Measurements from ENCODE around the gene SARS1.

The SARS1 gene

DNA sequence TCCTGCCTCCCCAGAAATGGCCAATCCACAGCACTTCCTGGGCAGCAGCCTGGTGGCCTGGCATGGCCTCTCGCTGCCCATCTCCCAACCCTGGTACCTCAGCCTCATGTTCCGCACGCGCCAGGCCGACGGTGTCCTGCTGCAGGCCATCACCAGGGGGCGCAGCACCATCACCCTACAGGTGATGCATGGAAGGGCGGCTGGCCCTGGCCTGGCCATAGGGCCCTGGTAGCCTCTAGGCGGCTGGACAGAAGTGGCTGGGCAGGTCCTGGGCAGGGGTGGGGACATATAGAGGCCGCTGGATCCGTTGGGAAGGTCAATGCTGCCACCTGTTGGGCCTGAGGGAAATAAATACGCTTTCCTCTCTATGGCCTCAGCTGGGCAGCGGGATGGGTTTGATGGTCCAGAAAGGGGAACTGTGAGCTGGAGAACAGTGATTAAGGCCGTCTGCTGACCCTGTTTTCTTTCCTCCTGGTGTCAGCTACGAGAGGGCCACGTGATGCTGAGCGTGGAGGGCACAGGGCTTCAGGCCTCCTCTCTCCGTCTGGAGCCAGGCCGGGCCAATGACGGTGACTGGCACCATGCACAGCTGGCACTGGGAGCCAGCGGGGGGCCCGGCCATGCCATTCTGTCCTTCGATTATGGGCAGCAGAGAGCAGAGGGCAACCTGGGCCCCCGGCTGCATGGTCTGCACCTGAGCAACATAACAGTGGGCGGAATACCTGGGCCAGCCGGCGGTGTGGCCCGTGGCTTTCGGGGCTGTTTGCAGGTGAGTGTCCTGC, 50.1 kb downstream of the SARS1 start:
- DNase-seq = peak; percentile 87 to 88

GRCh38 chr1:109264379-109264755, 50.6 kb downstream of the SARS1 start:
- no peak for DNase-seq

- no peak for DNase-seq
These were observed 51.3 kb downstream of the SARS1 start for GRCh38 chr1:109265016-109265415.

DNA sequence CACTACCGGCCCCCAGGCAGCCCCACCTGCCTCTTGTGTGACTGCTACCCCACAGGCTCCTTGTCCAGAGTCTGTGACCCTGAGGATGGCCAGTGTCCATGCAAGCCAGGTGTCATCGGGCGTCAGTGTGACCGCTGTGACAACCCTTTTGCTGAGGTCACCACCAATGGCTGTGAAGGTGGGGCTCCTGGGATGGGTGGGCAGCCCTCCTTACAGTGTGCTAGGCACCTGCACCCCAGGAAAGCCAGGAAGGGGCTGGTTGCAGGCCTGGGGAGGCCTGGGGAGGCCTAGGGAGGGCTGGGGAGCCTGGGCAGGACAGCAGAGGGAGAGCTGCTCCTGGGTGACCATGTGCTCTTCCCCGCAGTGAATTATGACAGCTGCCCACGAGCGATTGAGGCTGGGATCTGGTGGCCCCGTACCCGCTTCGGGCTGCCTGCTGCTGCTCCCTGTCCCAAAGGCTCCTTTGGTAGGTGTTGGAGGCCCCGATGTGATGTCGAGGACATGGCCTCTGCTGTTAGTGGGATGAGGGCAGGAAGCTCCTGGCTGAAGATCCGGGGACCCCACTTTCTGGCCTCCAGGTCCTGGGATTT, 52.1 kb downstream of the SARS1 start:
- no peak for DNase-seq

DNA sequence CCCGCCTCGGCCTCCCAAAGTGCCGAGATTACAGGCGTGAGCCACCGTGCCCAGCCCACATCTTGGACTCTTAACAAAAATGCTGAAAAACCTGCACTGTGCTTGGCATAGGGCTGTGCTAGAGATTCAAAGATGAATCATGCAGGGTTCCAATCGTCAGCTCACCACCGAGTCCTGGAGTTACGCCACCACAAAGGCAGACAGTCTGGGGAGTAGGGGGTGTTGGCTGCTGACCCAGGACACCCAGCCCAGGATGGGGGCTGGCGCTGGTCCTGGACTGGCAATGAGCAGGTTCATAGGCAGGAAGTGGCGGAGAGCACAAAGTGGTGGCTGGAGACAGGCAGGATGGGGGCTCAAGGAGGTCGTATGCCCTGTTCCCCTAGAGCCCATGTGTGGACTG, 53.2 kb downstream of the SARS1 start:
- DNase-seq = no peak

- DNase-seq = no peak
These were observed 54.1 kb downstream of the SARS1 start for GRCh38 chr1:109267743-109268300.

- no peak for DNase-seq
These were observed 54.9 kb downstream of the SARS1 start for GRCh38 chr1:109268431-109269211.

DNA sequence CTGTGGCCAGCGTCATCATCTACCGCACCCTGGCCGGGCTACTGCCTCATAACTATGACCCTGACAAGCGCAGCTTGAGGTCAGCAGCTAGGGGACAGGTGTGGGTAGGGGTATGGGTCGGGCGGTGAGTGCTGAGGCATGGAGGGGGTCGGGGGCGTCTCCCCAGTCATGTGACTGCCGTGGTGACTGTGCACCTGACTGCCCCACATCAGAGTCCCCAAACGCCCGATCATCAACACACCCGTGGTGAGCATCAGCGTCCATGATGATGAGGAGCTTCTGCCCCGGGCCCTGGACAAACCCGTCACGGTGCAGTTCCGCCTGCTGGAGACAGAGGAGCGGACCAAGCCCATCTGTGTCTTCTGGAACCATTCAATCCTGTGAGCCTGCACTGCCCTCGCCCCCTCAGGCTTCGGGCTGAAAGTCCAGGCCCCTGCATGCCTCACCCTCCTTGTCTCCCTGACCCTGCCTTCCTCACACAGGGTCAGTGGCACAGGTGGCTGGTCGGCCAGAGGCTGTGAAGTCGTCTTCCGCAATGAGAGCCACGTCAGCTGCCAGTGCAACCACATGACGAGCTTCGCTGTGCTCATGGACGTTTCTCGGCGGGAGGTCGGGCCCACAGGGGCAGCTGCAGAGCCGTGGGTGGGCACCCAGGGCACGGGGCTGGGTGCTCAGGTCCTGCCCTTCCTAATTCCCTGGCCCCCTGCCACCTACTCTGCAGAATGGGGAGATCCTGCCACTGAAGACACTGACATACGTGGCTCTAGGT, 55.7 kb downstream of the SARS1 start:
- no peak for DNase-seq

GRCh38 chr1:109269981-109270622, 56.4 kb downstream of the SARS1 start:
- no peak for DNase-seq

DNA sequence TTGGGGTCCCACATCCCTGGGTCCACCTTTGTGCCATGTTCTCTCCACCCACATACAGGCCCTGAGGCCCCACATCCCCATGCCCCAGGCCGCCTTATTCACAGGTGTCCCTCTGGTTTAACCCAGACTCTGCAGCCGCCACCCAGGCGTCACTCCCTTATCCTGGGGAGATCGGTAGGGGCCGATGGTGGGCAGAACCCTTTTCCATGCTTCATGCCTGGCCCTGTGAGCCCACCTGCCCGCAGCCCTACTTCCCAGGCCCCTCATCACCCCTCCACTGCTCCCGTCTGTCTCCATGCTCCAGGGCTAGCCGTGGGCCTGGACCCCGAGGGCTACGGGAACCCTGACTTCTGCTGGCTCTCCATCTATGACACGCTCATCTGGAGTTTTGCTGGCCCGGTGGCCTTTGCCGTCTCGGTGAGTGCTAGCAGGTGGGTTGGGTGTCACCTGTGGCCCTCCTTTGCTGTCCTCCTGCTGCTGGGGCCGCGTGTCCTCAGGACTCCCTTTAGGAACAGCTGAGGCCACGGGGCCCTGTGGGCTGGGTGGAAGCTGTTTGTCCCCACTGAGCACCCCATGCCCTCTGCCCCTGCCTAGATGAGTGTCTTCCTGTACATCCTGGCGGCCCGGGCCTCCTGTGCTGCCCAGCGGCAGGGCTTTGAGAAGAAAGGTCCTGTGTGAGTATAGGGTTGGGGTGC, 57.1 kb downstream of the SARS1 start:
- DNase-seq = no peak

DNA sequence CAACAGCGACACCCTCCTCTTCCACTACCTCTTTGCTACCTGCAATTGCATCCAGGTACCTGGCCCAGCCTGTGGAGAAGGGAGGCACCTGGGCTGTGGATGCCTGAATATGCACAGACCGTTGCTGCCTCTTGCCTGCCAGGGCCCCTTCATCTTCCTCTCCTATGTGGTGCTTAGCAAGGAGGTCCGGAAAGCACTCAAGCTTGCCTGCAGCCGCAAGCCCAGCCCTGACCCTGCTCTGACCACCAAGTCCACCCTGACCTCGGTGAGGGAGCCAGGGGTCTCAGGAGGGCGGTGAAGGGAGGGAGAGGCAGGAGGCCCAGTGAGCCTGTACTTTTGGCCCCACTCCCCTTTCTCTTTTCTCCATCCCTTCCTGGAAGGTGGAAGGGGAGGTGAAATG, 57.7 kb downstream of the SARS1 start:
- no peak for DNase-seq

- DNase-seq = no peak
These were observed 58.5 kb downstream of the SARS1 start for GRCh38 chr1:109272021-109272799.

DNA sequence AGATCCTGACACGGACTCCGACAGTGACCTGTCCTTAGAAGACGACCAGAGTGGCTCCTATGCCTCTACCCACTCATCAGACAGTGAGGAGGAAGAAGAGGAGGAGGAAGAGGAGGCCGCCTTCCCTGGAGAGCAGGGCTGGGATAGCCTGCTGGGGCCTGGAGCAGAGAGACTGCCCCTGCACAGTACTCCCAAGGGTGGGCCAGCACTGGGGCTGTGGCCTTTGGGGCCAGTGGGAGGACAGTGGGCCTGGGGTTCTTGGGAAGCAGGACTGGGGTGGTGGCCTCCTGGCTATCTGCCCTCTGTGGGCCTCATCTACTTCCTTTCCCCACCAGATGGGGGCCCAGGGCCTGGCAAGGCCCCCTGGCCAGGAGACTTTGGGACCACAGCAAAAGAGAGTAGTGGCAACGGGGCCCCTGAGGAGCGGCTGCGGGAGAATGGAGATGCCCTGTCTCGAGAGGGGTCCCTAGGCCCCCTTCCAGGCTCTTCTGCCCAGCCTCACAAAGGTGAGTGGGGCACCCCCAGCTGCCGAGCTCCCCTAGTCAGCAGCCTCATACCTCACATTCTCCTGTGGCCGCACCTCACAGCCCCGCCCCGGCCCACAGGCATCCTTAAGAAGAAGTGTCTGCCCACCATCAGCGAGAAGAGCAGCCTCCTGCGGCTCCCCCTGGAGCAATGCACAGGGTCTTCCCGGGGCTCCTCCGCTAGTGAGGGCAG, 59.3 kb downstream of the SARS1 start:
- no peak for DNase-seq

GRCh38 chr1:109273570-109274288, 60.0 kb downstream of the SARS1 start:
- no peak for DNase-seq

- no peak for DNase-seq
These were observed 61.1 kb downstream of the SARS1 start for GRCh38 chr1:109274533-109275476.

GRCh38 chr1:109275706-109276345, 62.1 kb downstream of the SARS1 start:
- DNase-seq = no peak

GRCh38 chr1:109277434-109278204, 63.9 kb downstream of the SARS1 start:
- peak; percentile 66 to 67 for DNase-seq
